Coronary artery (tissue), 2 donors: ENCODE results near the gene DPH6.

Experiments used
- DNase-seq: peaks from one replicate; pipeline ENCODE4 v3.0.0-alpha.2; 2017; ENCODE audit warnings: low spot score
- H3K27ac ChIP-seq, 2 donors: fragments of 200-600 bp; sonication (generic); one replicate each; pipeline ENCODE4 v1.5.1; 2016 to 2019
- H3K4me3 ChIP-seq: fragments of 200-600 bp; sonication (generic); 2 replicates; pipeline ENCODE4 v1.5.1; 2016; ENCODE audit warnings: mild to moderate bottlenecking, moderate library complexity
- TF ChIP-seq, protein P1 (sequence below): fragments of 200-600 bp; sonication (generic); IDR thresholded peaks from one replicate; pipeline ENCODE4 v1.5.1; 2019; ENCODE audit warnings: antibody characterized with exemption

DPH6 gene

DNA sequence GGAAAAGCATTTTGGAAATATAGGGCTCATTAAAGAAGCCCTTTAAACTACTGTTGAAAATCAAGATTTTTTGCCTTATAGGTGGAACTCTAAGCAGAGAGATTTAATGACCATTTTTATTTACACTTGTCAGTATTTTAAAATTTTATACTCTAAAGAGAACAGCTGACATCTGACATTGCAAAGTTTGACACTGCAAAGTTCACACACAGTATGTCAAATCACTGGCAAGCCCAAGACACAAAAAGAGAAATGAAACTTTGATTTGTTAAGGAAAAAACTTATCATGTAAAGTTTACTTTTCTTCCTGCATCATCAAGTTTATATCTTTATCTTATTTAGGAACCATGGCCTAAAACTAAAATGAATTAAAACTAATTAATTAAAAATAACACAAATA is 40.2 kb downstream of the DPH6 start:
- TF ChIP-seq, protein P1, sequence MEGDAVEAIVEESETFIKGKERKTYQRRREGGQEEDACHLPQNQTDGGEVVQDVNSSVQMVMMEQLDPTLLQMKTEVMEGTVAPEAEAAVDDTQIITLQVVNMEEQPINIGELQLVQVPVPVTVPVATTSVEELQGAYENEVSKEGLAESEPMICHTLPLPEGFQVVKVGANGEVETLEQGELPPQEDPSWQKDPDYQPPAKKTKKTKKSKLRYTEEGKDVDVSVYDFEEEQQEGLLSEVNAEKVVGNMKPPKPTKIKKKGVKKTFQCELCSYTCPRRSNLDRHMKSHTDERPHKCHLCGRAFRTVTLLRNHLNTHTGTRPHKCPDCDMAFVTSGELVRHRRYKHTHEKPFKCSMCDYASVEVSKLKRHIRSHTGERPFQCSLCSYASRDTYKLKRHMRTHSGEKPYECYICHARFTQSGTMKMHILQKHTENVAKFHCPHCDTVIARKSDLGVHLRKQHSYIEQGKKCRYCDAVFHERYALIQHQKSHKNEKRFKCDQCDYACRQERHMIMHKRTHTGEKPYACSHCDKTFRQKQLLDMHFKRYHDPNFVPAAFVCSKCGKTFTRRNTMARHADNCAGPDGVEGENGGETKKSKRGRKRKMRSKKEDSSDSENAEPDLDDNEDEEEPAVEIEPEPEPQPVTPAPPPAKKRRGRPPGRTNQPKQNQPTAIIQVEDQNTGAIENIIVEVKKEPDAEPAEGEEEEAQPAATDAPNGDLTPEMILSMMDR = no peak
- no peak overlapping the region for H3K4me3 ChIP-seq
- no peak for DNase-seq
- H3K27ac ChIP-seq = no peak overlapping the region

DNA sequence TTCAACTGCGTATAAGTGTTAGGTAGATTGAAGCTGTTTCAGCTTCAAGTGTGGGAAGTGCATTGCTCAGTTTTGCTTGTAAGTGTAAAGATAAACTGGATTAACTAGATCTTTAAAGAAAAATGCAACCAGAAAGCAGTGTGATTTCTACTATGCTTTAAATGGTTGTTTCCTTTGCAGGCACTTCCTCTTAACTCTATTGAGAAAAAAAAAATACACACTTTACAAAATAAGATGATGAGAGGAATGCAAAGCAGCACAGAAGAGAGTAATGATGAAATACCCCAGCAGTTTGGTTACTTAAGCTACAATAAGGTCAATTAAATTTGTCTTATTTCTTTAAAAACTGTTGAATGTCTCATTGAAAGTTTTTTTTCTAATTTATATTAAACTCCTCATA is 40.8 kb downstream of the DPH6 start:
- Histone ChIP-seq H3K27ac (no peak overlapping the region), H3K4me3 (no peak overlapping the region)
- no peak for DNase-seq
- TF ChIP-seq, protein P1 = no peak

- Histone ChIP-seq H3K27ac (no peak overlapping the region), H3K4me3 (no peak overlapping the region)
- no peak for DNase-seq
- TF ChIP-seq, protein P1 = no peak
Measured at GRCh38 chr15:35499723-35500122, 46.2 kb downstream of the DPH6 start.

GRCh38 chr15:35496585-35496984 is 49.4 kb downstream of the DPH6 start:
- TF ChIP-seq, protein P1 = no peak
- DNase-seq = no peak

DNA sequence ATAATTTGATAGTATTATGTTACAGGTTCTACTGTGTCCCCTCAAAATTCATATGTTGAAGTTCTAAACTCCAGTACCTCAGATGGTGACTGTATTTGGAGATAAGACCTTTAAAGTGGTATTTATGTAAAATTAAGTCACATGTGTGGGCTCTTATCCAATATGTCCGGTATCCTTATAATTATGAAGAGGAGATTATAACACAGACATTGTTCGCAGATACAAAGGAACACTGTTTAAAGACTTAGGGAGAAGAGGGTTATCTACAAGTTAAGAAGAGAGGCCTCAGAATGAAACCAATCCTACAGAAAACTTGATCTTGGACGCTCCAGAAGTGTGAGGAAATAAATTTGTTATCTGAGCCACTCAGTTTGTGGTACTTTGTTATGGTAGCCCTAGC is 50.9 kb downstream of the DPH6 start:
- no peak overlapping the region for H3K4me3 ChIP-seq
- TF ChIP-seq, protein P1 = no peak
- DNase-seq = no peak
- no peak overlapping the region for H3K27ac ChIP-seq

More at GRCh38 chr15:35496585-35496984, 49.4 kb downstream of the DPH6 start:
- H3K27ac ChIP-seq = no peak overlapping the region
- no peak overlapping the region for H3K4me3 ChIP-seq

GRCh38 chr15:35491999-35492398 is 54.0 kb downstream of the DPH6 start:
- Histone ChIP-seq H3K27ac (no peak overlapping the region), H3K4me3 (no peak overlapping the region)
- no peak for DNase-seq
- TF ChIP-seq, protein P1 = no peak

DNA sequence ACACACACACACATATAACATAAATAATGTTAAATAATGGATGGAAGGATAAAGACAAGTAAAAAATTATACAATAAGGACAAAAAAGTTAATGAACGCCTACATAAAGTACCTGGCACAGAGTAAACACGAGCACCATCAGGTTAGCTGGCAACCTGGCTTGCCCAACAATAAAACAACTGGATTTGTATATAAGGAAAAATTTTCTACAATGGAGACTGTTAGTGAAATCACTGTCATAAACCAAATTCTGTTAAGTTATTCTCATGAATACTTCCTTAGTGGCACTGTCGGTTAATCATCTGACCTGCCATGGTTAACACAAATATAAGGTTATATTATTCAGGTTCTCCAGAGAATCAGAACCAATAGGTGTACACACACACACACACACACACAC is 54.8 kb downstream of the DPH6 start:
- Histone ChIP-seq H3K4me3 (no peak overlapping the region), H3K27ac (no peak overlapping the region)
- no peak for DNase-seq
- TF ChIP-seq, protein P1 = no peak
